Posterior vena cava (tissue), 2 donors: ENCODE data around the gene GOLGA7B. TPM values are rescaled to one million over a fixed set of nuclear protein-coding genes. Genes with fewer than 3 reads are reported as not detected.

Experiments used
- DNase-seq: peaks from one replicate; pipeline ENCODE4 v3.0.0-alpha.2; 2020; ENCODE audit warnings: low spot score
- intact Hi-C, 2 donors: fragments of 100-400 bp; cut with DNase I; formaldehyde crosslinking; loops; one replicate each; pipeline versions ENCODE4 v1.14.1 to v1.14.2; 2022 to 2023
- long read RNA-seq, 2 donors: library from polyadenylated mRNA; unstranded; transcript quantifications; one replicate each; pipeline ENCODE4 v2.0.0, GENCODE V29; 2020 to 2021
- total RNA-seq, 2 donors: library from RNA; stranded (reverse); fragmentation: NEBNext Ultra II Directional; extraction: Animal tissue kit (Norgen Biotek cat#: 25700); gene quantifications; one replicate each; pipeline ENCODE4 v1.2.1, GENCODE V29; 2021
- donor health status: DM: yes; HTN: yes; CAD: no.
- donor health status: DM: yes; HTN: yes; CAD: no.

GOLGA7B gene
- under 1 TPM; 0.19 TPM for total RNA-seq
- long read RNA-seq, donor 1, result 0 reads
- long read RNA-seq, donor 2, partial matches to known transcripts, result 0 of 1 reads
- long read RNA-seq, donor 2, other reads (novel, unspliced or antisense), result 1 of 1 reads

GRCh38 chr10:97849687-97850402, at the start of gene GOLGA7B:
Gene GOLGA7B, plus strand, starts transcription at chr10:97849843. Its CDS starts 461 bp downstream, at chr10:97850304.
- intact Hi-C loops, result no loop called here
- no peak for DNase-seq

- DNase-seq, result no peak
- intact Hi-C loops, result no loop called here
Observed at GRCh38 chr10:97800474-97800873, 49.2 kb upstream of the GOLGA7B start.

DNA sequence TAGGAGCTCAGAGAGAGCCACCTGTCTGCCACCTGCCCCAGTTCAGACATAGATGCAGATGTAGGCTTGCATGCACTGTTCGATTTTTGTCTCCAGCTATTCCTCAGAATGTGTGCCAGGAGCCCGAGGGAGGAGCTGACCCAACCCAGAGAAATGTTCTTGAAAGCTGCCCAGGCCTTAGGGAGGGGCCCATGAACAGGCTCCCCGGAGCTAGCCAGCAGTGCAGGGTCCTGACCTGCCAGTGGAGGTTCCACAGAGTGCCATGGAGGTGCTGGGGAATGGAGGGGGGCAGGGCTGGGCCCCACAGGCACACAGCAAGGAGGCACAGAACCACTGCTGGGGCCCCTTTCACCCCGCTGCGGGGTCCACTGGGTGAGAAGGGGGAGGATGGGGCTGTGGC, 48.2 kb upstream of the GOLGA7B start:
- DNase-seq, result no peak

DNA sequence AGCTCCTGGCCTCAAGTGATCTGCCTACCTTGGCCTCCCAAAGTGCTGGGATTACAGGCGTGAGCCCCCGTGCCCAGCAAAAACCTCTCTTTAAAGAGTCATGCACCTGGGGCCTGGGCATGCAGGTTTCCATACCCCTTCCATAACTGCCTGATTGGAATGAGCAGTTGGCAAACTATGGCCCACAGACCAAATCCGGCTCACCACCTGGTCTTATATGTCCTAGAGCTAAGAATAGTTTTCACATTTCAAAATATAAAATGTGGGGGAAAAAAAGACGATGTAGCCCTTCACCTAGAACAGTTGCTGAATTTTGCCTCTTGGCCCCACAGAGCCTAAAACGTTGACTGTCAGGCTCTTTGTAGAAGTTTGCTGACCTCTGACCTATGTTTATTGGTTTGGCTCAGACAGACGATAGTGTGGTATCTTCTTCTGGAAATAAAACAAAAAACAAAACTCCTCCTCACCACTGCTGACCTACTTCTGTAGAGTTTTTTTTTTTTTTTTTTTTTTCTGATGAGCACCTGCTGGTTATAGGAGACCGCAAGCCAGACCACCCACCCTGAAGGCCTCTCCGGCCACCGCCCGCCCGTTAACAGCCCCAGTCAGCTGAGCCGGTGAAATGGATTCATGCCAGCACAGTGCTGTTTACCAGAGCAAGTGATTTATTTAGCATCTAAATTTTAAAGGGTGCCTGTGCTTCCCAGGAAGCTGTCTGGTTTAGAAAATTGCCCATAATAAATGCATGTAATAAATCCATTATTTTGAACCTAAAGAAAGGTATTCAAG, 44.4 kb upstream of the GOLGA7B start:
- DNase-seq, result peak; percentile 43
- intact Hi-C loops, result no loop called here

More for the DNA sequence above, 48.2 kb upstream of the GOLGA7B start:
- intact Hi-C loops, result no loop called here

DNA sequence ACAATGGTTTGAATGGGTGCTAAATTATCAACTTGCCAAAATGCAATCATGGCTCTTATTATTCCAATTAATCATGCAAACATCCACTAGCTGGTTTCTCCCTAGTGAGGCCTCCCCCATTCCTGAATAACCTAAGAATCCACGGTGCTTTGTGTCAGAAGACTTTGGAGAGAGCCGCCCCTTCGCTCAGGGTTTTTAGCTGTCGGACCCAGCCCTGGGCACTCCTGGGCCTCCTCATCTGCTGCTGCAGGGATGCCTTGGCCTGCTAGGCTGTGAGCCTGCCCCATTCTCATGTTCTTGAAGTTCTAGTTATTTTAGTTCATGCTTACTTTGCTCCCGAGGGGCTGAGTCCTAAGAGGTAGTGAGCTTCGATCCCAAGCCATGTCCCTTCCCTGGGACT, 43.7 kb upstream of the GOLGA7B start:
- intact Hi-C loops, result no loop called here
- peak; percentile 47 for DNase-seq

DNA sequence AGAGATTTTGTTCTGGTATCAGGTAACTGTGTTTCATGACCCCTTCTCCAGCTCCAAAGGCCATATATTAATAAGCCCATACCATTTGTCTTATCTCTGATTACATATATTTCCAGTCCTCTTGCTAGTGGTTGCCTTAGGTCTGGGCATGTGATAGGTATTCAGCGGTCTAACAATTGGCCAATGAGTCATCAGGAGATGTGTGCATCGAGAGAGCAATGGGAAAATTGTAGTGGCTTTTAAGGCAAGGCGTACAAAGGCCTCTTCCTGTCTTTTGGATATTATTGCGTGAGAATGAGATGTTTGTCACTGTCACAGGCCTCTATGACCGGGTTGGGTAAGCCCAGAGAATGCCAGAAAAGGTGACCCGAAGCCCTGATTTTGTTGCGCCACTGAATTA, 39.2 kb upstream of the GOLGA7B start:
- DNase-seq, result no peak
- intact Hi-C loops, result no loop called here

GRCh38 chr10:97811958-97812357, 37.7 kb upstream of the GOLGA7B start:
- intact Hi-C loops, result no loop called here
- no peak for DNase-seq

GRCh38 chr10:97812696-97813095, 36.9 kb upstream of the GOLGA7B start:
- intact Hi-C loops, result no loop called here
- no peak for DNase-seq

- no peak for DNase-seq
- intact Hi-C loops, result no loop called here
Observed at GRCh38 chr10:97813311-97813710, 36.3 kb upstream of the GOLGA7B start.

DNA sequence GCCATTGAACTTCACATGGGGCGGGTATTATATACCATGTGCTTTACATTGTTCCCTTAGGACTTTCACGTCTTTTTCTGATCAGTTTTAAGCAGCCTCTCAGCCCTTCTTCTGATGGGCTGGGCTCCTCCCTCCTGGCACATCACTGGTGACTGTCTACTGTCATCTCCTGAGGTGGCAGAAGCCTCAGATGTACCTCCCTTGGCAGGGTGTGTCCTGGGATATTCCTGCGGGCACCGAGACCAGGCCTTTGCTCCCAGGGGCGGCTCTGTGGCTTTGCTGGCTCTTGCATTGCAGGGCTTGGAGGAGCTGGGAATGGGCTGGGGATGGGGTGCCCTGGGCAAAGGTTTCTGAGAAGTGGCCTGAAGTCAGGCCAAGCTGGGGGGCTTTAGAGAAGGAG, 34.6 kb upstream of the GOLGA7B start:
- DNase-seq, result no peak
- intact Hi-C loops, result no loop called here

- intact Hi-C loops, result no loop called here
- no peak for DNase-seq
Observed at GRCh38 chr10:97816609-97817008, 33.0 kb upstream of the GOLGA7B start.

- intact Hi-C loops, result no loop called here
- no peak for DNase-seq
Observed at GRCh38 chr10:97818572-97818971, 31.1 kb upstream of the GOLGA7B start.

GRCh38 chr10:97820096-97820704, 29.4 kb upstream of the GOLGA7B start:
- intact Hi-C loops, result no loop called here
- no peak for DNase-seq

GRCh38 chr10:97821308-97822038, 28.2 kb upstream of the GOLGA7B start:
- no peak for DNase-seq
- intact Hi-C loops, result no loop called here

- intact Hi-C loops, result no loop called here
- no peak for DNase-seq
Observed at GRCh38 chr10:97822261-97822687, 27.4 kb upstream of the GOLGA7B start.

DNA sequence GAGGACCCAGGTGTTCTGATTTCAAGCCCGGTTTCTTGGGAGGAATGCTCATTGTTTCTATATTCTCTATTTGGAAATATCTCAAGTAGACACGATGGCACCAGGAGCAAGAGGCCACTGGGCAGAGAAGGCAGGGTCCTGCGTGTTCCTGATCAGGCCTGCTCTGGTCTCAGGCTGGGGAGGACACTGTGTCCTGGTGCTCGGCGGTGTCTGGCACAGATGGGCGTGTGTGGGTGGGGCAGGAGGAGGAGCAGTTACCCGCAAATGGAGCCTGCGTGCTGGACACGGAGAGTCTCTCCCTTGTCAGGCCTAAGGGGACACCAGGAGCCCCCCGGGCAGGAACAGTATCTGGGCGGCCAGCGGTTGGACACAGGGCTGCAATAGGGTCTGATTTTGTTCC, 25.9 kb upstream of the GOLGA7B start:
- DNase-seq, result no peak
- intact Hi-C loops, result no loop called here

- intact Hi-C loops, result no loop called here
- no peak for DNase-seq
Observed at GRCh38 chr10:97825020-97825760, 24.5 kb upstream of the GOLGA7B start.

GRCh38 chr10:97826892-97827291, 22.8 kb upstream of the GOLGA7B start:
- no peak for DNase-seq
- intact Hi-C loops, result no loop called here
